ENCODE results near the gene F10.

F10 gene

DNA sequence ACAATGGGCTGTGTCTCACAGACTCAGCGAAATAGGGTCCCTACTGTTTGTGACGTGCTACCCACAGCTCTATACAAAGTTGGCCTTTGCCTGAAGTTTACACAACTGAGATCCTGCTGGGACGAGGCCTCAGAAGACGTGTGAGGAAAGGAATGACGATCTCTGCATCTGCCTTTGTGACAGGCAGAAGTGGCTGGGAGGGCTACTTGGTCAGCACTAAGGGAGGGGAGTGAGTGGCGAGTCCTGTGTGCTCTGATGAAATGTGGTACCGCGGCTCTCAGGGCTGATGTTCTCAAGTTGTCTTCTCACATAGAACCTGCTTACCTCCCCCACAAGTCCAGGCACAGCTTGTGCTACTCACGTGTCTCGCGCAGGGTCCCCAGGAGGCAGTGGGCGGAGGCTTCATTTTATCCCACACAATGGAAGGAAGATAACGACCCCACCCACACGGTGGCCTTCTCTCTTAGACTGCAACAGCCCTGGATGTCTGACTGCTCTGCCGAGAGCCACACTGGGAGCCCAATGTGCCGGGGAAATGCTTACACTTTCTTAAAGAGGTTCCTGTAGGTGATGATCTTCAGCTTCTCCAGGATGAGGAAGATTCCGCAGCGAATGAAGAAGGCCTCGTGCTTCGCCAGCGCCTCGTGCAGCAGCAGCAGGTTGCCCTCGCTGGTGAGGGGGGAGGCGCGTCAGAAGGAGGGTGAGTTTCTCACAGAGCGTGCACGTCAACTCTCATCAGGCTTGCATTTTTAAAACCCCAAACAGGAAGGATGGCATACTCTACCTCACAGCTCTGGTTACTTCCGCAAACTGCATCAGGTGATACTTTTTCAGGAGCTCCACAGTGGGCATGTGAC, 57.0 kb downstream of the F10 start:
- TF ChIP-seq, protein P1, sequence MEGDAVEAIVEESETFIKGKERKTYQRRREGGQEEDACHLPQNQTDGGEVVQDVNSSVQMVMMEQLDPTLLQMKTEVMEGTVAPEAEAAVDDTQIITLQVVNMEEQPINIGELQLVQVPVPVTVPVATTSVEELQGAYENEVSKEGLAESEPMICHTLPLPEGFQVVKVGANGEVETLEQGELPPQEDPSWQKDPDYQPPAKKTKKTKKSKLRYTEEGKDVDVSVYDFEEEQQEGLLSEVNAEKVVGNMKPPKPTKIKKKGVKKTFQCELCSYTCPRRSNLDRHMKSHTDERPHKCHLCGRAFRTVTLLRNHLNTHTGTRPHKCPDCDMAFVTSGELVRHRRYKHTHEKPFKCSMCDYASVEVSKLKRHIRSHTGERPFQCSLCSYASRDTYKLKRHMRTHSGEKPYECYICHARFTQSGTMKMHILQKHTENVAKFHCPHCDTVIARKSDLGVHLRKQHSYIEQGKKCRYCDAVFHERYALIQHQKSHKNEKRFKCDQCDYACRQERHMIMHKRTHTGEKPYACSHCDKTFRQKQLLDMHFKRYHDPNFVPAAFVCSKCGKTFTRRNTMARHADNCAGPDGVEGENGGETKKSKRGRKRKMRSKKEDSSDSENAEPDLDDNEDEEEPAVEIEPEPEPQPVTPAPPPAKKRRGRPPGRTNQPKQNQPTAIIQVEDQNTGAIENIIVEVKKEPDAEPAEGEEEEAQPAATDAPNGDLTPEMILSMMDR (IDR thresholded peaks at IDR 0.05; ENCODE audit: borderline replicate concordance, insufficient read depth, low read depth, low read length), result no peak
- H3K4me3 ChIP-seq (ENCODE audit: low read depth, low read length), result no peak overlapping the region

DNA sequence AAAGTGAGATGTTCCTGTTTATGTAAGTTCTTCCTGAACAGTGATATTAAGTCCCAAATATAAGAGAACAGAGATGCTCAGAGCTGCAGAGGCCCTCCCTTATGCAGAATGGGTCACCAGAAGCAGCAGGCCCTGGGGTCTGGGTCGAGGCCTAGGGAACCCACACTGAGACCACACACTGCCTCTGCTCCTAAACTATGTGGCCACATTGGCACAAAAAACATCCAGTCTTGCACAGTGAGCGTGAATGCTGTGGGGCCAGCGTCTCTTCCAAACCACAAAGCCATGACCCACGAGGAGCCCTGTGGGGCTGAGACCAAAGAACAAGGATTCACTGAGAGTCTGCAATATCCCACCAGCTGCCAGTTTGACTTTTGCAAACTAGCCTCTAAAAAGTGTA, 59.4 kb downstream of the F10 start:
- TF ChIP-seq, protein P1 (IDR thresholded peaks at IDR 0.05; ENCODE audit: borderline replicate concordance, insufficient read depth, low read depth, low read length), result no peak
- H3K4me3 ChIP-seq (ENCODE audit: low read depth, low read length), result no peak overlapping the region

DNA sequence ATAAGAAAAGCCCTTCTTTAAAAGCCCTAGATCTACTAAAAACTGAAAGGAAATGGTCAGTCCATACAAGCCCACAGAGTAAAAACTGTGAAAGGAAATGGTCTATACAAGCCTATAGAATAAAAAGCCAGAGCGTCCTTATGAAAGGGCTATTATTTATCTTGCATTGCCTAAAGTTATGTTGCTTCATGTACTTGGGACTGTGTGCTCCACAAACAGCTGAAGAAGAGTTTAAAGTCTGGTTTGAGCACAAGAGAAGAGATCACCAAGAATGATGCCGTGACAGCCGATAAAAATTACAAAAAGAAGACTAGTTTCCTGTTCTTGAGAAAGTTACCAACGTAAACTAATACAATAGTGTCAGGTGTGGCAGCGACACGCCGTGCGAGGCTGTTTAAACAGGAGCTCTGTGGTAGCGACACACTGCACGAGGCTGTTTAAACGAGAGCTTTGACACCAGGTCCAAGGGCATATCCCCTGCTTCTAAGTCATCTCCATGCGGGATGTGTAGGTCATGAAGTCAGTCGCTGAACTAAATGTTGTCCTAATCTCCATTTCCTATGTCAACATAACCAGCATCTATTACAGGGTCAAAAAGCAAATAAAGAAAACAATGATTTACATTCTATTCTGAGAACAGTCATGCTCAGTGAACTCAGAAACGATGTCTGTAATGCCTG, 61.0 kb downstream of the F10 start:
- no peak overlapping the region for H3K4me3 ChIP-seq (ENCODE audit: low read depth, low read length)
- TF ChIP-seq, protein P1 (IDR thresholded peaks at IDR 0.05; ENCODE audit: borderline replicate concordance, insufficient read depth, low read depth, low read length), result no peak

DNA sequence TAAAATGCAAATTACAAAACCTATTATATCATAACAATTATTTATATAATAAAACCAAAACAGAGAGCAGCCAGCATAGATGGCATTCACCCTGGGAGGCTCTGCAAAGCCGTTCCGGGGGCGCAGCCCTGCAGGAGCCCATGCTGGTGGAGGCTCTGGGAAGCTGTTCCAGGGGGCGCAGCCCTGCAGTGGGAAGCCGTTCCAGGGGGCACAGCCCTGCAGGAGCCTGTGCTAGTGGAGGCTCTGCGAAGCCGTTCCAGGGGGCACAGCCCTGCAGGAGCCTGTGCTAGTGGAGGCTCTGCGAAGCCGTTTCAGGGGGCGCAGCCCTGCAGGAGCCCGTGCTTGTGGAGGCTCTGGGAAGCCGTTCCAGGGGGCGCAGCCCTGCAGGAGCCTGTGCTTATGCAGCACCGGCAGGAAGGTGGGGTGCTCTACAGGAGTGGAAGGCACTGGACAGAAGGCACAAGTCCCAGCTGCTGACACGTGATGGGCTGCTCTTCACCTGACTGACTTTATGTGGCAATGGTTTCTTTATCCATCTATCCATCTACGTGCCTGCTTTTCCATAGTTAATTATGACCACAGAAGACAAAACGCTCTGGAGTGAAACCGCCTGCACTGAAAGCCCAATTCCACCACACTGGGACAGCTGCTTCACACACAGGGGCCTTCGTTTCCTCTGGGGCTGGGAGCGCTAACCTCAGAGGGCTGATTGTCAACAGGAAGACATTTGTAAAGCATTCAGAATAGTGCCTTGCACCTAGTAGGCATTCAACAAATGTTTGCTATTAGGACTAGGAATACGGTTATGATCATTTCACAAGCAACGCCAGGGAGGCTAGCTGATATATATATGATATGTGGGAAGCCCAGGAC, 62.2 kb downstream of the F10 start:
- no peak overlapping the region for H3K4me3 ChIP-seq (ENCODE audit: low read depth, low read length)
- TF ChIP-seq, protein P1 (IDR thresholded peaks at IDR 0.05; ENCODE audit: borderline replicate concordance, insufficient read depth, low read depth, low read length), result no peak

DNA sequence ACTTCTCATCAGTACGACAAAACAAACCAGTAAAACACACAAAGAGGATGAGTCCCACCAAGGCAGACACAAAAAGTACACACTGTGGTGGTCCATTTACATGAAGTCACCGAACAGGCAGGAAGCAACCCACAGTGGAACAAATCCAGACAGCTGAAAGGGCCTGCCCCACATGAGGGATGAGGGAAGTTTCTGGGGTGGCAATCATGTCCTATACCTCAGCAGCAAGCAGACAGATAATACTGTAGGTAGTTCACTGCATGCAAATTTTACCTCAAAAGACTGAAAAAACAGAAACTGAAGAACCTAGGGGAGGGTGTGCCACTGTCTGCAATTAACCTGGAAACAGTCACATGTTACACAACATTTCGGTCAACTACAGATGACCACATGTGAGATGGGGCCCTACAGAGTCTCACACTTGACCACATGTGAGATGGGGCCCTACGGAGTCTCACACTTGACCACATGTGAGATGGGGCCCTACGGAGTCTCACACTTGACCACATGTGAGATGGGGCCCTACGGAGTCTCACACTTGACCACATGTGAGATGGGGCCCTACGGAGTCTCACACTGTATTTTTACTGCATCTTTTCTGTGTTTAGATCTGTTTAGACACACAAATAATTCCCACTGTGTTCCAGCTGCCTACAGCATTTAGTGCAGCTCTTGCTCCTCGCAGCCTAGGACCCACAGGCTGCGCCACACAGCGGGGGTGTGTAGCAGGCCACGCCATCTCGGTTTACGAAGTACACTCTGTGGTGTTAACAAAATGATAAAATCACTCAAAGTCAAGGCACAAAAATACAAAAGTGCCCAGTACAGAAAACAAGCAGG, 63.7 kb downstream of the F10 start:
- TF ChIP-seq, protein P1 (IDR thresholded peaks at IDR 0.05; ENCODE audit: borderline replicate concordance, insufficient read depth, low read depth, low read length), result no peak
- H3K4me3 ChIP-seq (ENCODE audit: low read depth, low read length), result no peak overlapping the region

DNA sequence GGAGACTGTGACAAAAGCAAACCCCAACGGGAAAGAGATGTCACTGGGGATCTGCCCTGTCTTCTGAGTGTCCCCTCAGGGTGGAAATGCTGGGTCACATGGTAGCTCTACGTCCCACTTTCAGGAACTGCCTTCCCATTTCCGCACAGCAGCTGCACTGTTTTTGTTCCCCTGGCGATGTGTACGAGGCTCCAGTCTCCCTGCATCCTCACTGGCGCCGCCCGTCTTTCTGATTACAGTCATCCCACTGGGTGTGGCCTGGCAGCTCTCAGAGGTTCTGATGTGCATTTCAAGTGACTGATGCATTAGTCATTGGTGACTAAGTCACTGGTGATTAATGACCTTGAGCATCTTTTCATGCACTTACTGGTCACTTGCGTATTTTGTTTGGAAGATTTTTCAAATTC, 64.7 kb downstream of the F10 start:
- TF ChIP-seq, protein P1 (IDR thresholded peaks at IDR 0.05; ENCODE audit: borderline replicate concordance, insufficient read depth, low read depth, low read length), result no peak
- no peak overlapping the region for H3K4me3 ChIP-seq (ENCODE audit: low read depth, low read length)
